ENCODE data around the gene PTPN18.
"Not testable (repeated sequence)": the region's sequence is repeated elsewhere in the genome, so short reads cannot be mapped to it uniquely, and the experiment has no call there.

PTPN18 gene

GRCh38 chr2:130355578-130356431 is at the start of gene PTPN18:
TSS of gene PTPN18 (plus strand) at chr2:130356056. CDS start at chr2:130356108, 52 bp downstream.
- DNase-seq: no peak

GRCh38 chr2:130307850-130308249 is 48.0 kb upstream of the PTPN18 start:
- DNase-seq: no peak

- no peak for DNase-seq
Measured at GRCh38 chr2:130310881-130311280, 45.0 kb upstream of the PTPN18 start.

GRCh38 chr2:130313812-130314334 is 42.0 kb upstream of the PTPN18 start:
- no peak for DNase-seq

GRCh38 chr2:130314377-130314776 is 41.5 kb upstream of the PTPN18 start:
- DNase-seq: no peak

- no peak for DNase-seq
Measured at GRCh38 chr2:130316596-130316995, 39.3 kb upstream of the PTPN18 start.

GRCh38 chr2:130318906-130319305 is 37.0 kb upstream of the PTPN18 start:
- no peak for DNase-seq

- no peak for DNase-seq
Measured at GRCh38 chr2:130319536-130319935, 36.3 kb upstream of the PTPN18 start.

GRCh38 chr2:130327703-130328527 is 27.9 kb upstream of the PTPN18 start:
- no peak for DNase-seq

- no peak for DNase-seq
Measured at GRCh38 chr2:130328710-130329109, 27.1 kb upstream of the PTPN18 start.

- no peak for DNase-seq
Measured at GRCh38 chr2:130332271-130333073, 23.4 kb upstream of the PTPN18 start.

- not testable (repeated sequence) for DNase-seq
Measured at GRCh38 chr2:130333253-130333652, 22.6 kb upstream of the PTPN18 start.

GRCh38 chr2:130334026-130334425 is 21.8 kb upstream of the PTPN18 start:
- no peak for DNase-seq

GRCh38 chr2:130335226-130335625 is 20.6 kb upstream of the PTPN18 start:
- DNase-seq: no peak

GRCh38 chr2:130336150-130336876 is 19.5 kb upstream of the PTPN18 start:
- no peak for DNase-seq

GRCh38 chr2:130336877-130337734 is 18.8 kb upstream of the PTPN18 start:
- peak; percentile 58 for DNase-seq

GRCh38 chr2:130337735-130338325 is 18.0 kb upstream of the PTPN18 start:
- no peak for DNase-seq

GRCh38 chr2:130338793-130339345 is 17.0 kb upstream of the PTPN18 start:
- DNase-seq: no peak

- DNase-seq: no peak
Measured at GRCh38 chr2:130339885-130340745, 15.7 kb upstream of the PTPN18 start.

Measured in NCI-H2081 treated with DMSO at 0.1 percent for 48 hours (cell line).